Neural progenitor cell (in vitro differentiated cells): ENCODE measurements around the gene PROM2.

Experiments used
- CTCF ChIP-seq: fragments of 200-600 bp; sonication (generic); IDR thresholded peaks from 2 replicates; pipeline ENCODE4 v1.5.1; 2017; ENCODE audit warnings: antibody characterized with exemption, mild to moderate bottlenecking
- EZH2 ChIP-seq: fragments of 200-600 bp; sonication (generic); IDR thresholded peaks from 2 replicates; pipeline ENCODE4 v1.6.1; 2017; ENCODE audit warnings: antibody characterized with exemption, mild to moderate bottlenecking, moderate library complexity

DNA sequence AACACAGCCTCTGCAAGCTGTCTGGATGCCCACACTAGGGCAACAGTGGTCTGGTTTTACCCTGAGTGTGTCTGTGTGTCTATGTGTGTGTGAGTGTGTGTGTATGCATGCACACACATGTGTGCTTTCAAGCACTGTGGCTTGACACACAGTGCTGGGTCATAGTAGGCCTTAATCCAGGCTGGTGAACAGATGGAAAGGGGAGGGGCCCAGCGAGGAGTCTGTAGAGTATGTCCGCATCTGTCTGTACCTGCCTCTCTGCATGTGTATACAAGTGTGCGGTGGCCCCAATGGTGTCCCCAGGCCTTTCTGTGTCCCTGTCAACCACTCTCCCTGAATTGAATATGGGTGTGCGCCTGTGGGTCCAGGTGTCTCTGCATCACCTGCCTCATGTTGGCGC, 13.6 kb downstream of the PROM2 start:
- TF ChIP-seq CTCF (no peak), EZH2 (no peak)
